NCI-H748 treated with DMSO at 0.1 percent for 48 hours (cell line): ENCODE results near the gene NEURL1.
"Not testable (repeated sequence)": the region's sequence is repeated elsewhere in the genome, so short reads cannot be mapped to it uniquely, and the experiment has no call there.

ENCODE experiments used
- DNase-seq: peaks from one replicate; lab custom pipeline; 2025; lab: John Stamatoyannopoulos, UW

Gene NEURL1

DNA sequence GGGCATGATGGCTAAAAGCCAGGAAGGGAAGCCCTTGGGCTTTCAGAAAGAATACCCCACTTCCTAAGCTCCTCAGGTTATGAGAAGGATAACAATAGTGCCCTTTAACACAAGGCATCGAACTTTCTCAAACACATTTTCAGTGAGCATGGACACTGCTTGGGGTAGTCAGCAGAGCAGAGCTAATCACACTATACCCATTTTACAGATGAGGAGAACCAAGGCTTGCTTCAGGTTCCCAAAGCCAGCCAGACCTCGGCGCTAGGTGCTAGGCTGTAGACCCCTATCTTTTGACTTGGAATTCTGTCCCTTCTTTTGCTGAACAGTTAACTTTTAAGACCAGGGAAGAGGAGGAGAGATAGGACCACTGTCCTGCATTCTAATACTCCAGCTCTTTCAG is 1.8 kb downstream of the NEURL1 start:
- no peak for DNase-seq

DNA sequence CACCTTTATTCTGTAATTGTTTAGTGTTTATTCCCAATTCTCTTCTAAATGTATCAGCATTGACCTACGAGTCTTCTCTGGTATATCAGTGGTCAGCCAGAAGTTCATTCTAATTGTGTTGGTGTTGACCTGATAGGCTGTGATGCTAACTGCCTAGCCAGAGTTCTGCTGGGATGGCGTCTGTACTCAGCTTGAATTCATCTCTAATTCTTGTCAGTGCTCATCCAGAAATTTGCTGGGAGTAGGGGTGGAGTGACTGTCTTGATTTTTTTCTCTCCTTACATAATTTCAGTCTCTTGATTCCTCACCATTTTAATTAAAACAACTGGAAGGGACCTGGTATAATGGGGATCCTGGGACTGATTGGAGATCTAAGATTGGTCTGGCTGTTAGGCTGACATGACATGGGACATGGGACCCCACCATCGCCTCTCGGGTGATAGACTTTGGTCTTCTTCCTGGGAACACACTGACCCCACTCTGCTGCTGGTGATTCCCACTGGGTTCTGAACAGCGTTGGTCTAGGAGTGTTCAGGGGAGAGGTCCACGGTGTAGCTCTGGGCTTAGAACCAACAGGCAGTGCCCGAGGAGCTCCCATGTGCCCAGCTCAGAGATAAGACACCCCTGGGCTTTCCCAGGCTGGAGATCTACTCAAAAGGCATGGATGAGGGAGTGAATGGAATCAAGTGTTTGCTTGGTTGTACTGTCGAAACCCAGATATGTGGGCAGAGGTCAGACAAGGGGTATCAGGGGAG is 3.8 kb downstream of the NEURL1 start:
- DNase-seq, result no peak

DNA sequence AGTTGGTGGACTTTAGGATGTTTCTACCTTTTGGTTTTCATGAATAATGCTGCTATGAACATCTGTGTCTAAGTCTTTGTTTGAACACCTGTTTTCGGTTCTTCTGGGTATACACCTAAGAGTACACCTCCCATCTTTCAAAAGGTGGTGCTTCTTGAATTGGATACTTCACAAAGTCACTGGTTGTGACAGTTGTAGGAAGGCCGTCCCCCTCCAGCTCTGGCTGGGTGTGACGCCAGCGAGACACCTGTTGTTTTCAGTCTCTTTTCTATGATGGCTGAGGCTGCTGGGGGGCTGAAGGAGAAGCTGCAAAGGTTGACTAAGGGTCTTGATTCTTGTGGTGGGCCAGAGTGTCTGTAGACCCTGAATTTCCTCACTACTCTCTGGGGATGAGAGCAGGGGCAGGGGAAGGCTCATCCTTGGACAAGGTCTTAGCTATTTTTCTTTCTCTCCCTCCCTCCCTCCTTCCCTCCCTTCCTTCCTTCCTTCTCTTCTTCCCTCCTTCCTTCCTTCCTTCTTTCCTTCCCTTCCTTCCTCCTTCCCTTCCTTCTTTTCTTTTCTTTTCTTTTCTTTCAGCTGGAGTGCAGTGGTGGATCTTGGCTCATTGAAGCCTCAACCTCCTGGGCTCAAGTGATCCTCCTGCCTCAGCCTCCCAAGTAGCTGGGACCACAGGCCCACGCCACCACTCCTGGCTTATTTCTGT is 5.6 kb downstream of the NEURL1 start:
- no peak for DNase-seq

DNA sequence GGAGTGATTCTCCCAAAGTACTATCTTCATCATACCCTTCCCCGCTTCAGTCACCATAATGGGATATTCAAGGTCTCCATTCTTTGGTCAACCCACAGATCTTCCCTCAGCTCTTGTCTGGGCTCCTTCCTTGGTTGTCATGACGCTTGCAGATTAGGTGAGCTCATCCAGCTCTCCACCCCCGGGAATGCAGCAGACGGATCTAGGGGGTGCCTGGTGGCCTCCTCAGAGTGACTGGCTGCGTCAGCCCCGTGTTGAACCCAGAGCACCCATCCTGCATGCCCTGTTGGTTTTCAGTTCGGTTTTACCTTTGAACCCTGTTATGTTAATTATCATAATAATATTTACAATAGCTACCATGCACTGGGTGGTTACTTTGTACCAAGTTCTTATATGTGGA is 6.4 kb downstream of the NEURL1 start:
- DNase-seq, result no peak

DNA sequence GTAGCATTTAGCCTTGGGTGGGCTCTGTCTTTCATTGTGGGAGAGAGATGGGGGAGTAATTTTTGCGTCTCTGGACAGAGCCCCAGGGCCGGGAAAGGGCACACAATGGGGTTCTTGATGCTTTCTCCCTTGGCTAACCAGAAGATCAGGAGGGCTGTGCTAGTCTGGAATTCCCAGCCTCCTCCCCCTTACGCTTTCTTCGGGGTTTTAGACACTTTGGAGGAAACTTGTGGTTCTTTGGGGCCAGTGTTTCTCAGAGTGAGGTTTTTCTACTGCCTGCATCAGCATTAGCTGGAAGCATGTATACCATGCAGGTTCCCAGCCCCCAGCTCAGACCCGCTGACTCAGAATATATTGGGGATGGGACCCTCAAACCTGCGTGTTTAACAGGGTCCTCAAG is 7.0 kb downstream of the NEURL1 start:
- DNase-seq, result no peak

DNA sequence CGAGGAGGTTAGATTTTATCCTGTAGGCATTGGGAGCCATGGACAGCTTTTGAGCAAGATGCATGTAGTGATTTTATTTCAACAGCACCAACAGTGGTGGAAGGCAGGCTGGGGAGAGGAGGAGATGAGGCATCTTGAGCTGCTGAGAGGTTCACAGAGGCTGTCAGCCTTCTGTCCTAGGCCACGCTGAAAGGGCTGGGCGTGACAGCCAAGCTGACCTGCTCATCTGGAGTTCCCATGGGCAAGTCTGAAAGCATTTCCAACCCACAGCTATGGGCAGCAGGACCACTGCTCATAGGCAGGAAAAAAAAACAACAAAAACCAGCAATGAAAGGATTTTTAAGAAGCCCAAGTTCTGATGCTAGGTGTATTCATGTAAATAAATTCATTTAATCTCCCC is 7.7 kb downstream of the NEURL1 start:
- no peak for DNase-seq

DNA sequence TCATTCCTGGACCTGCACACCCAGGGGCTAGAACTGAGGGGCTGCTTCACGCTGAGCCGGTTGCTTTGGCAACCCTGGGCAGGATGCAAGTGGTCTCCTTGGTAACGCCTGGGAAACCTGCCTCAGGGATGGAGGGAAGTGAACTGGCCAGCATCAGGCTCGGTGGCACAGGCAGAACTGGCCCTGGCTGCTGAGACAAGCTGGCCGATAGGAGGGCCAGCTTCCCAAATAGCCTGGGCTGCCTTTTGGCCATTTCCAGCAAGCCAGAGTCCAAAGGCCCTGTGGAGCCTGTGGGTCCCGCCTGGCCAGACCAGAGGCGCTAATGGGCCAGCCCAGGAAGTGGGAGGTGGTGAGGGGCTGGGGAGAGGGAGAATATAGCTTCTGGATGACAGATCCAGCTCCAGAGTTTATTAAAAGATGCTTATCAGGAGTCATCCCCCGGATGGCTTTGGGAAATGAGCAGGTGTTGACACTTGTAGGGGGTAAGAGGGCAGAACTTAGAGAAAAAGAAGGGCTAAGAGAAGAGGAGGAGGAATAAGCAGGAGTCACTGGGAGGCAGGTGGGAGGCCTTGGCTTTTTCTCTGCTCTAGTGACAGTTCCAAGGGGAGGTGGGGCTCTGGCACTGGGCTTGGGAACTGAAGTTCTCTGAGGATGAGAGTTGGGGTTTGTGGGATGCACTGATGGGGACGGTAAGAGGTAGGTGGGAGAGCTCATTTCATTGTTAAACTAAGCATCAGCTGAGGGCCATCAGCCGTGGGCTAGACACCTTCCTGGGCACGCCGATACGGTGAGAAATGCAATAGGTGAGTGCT is 9.6 kb downstream of the NEURL1 start:
- DNase-seq, result no peak

DNA sequence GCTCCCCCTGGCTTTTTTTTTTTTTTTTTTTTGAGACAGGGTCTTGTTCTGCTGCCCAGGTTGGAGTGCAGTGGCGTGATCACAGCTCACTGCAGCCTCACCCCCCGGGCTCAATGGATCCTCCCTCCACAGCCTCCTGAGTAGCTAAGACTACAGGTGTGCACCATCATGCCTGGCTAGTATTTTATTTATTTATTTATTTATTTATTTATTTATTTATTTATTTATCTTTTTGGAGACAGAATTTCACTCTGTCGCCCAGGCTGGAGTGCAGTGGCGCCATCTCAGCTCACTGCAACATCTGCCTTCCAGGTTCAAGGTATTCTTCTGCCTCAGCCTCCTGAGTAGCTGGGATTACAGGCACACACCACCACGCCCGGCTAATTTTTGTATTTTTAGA is 10.3 kb downstream of the NEURL1 start:
- not testable (repeated sequence) for DNase-seq

DNA sequence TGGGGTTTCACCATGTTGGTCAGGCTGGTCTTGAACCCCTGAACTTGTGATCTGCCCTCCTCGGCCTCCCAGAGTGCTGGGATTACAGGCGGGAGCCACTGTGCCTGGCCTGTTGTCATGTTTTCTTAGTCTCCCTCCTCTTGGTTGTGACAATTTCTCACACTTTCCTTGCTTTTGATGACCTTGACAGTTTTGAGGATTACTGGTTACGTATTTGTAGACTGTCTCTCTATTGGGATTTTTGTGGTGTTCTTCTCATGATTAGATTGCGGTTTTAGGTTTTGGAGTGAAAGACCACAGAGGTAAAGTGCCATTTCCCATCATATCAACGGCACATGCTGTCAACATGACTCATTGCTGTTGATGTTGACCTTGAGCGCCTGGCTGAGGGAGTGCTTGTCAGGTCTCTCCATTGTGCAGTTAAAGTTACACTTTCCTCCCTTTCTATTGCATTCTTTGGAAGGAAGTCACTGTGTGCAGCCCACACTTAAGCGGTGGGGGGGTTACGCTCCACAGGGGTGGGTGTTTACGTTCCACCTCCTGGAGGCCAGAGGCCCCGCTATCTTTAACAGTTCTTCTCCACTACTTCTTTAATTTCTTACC is 10.8 kb downstream of the NEURL1 start:
- DNase-seq, result no peak

DNA sequence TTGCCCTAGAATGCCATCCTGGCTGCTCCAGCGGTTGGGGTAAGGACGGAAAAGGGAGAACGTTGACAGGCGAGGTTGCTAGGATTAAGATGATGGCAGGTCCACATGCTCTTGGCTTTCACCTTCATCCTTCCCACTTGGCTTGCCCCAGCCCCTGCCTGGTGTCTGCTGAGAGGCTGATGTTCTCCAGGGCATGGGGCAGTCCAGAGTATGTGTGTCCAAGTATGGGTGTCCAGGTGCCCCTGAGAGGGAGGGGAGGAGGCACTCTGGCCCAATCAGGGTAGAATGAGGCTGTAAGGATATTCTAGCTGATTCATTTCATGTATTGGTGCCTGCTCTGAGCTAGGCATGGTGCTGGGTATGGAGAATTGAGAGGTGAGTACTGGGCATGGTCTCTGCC is 12.6 kb downstream of the NEURL1 start:
- DNase-seq, result no peak

DNA sequence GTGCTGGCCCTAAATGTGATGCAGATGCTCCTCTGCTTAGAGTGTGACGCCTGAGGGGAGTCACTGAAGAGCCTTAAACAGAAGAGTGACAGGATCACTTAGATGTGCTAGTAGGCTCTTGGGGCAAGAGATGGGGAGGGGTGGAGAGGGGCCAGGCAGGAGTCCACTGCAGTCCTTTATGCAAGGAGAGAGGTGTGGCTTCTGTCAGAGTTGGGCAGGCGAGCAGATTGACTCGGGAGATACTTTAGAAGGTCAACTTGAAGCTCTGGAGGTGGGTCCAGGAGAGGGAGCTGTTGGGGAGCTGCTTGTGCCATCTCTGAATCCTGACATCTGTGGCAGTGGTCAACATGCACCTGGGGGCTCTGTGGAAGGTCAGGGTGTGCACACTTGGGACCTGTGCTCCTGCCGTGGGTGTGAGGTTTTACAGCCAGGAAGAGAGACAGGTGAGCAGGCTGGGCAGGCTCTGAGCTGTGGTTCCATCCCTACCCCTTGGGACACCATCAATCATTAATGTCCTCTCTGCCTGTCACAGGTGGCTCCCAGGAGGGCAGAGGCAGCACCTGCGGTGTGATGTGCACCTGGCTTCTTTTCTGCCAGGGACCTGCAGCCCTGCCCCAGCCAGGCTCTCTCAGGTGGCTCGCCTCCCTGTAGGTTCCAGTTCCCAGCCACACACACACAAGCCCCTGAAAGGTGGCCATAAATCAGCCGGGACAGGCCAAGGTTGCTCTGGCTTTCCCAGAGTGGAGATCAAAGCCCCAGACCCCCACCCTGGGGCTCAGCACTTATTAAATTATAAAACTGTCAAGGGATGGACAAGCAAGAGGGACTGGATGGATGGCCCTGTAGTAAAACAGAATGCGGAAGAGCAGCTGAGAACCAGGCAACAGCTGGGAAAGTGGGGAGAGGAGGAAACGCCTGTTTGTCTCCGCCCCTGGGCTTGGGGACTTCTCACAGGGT is 14.0 kb downstream of the NEURL1 start:
- no peak for DNase-seq

DNA sequence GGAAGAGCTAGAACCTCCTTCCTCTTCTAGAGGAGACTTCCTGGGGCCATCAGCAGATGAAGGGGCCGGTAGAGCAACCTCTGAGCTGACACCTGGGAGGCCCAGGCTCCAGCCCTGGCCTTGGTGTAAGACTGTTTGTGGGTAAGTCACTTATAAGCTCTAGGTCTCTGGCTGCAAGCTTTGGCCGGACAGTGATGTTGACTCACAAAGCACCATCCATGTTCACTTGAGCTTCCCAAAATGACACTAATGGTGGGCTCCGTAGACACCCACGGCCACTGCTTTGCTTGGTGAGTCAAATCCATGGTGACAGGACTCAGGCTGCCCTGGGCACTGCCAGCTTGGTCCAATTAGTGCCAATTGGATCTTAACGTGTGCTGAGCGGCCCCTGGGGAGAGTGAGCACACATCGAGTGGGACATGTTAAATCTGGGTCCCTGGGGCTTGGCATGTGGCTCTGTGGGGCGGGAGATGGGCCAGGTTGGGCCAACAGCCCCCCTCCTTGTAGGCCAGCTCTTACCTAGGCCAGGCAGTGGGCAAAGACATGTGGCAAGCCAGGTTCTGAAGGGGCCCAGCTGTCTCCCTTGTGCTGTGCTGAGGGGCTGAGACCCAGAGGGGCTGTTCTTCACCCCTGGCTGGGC is 16.7 kb downstream of the NEURL1 start:
- DNase-seq, result no peak

DNA sequence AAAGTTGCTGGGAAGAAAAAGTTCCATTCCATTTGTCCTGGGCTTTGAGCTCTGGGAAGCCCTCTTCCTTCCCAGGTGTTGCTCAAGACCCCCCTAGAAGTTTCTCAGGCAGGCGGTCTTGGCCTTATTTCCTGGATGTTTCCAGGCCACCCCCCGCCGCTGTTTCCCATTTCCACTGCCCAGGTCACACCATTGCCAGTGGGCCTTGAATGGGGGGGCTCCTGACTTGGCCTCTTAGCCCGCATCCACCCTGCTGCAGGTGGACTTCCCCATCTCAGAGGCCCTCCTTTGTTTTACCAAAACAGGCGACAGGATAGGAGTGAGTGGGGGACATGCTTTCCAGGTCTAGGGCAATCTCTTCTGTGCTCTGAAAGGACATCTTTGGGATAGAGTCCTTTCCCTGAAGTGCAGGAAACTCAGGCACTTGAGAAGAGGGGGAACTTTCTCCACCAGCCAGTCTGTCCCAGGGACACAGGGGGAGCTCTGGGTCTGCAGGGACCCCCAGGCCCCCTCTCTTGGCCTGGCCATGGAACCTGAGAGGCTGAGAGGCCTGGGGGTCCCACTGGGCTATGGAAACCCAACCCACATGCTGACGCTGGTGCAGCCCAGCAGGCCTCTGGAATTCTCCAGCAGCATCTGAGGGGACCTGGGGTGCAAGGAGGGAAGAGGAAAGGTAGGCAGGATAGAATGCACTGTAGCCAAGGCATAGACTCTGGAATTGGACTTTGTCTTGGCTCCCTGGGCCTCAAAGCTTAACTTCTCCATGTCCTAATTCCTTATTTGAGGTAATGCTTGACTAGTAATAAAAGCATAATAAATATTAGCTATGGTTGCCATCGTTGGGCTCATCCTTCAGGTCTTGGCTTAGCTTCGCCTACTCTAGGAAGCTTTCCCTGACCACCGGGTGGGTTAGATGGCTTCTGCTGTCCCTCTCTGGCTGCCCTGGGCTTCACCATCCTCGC is 17.6 kb downstream of the NEURL1 start:
- DNase-seq, result no peak

DNA sequence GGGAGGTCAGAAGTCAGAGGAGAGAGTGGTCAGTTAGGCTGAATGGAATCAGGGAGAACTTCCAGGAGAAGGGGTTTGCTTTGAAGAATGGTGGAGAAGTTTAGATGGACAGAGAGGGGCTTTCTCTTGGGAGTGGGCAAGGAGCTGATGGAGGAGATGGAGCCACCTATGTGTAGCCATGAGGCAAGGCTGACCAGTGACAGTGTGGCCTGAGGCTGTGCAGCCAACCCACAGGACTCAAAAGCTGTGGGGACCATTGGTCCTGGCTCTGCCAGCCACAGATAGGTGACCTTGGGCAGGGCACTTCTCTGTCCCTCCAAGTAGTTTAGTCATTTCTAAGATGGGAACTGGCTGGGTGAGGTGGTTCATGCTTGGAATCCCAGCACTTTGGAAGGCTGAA is 18.7 kb downstream of the NEURL1 start:
- DNase-seq, result no peak

DNA sequence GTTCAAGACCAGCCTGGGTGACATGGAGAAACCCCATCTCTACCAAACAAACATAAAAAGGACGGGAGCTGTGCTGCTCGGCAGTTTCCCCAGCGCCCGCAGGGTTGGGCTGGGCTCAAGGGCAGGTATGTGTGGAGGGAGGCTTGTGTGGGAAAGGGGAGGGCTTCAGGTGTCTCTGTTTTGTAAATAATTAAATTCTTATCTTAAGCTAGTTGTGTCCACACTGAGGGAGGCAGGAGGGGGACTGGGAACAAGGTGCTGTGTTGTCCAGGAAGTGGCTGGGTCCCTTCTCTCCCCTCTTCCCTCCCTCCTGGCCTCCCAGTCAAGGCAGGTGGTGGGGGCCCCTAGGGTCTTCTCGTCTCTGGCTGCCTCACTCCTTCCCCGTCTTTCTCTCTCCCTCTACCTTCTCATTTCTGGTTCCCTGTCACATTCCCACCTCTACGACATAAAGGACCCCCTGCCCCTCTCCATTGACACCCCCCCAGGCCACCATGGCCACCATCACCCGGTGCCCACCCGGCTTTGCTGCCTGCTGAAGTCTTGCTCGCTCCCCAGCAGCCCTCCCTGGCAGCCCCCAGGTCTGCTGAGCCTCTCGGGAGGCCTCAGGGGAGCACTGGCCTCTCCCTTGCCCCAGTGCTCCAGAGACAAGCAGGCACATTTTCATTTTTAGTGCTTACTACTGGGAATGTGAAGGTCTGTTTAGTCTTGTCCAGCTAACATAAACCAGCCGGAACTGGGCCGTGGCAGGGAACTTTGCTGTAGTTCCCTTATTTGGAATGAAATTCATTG is 19.3 kb downstream of the NEURL1 start:
- no peak for DNase-seq

DNA sequence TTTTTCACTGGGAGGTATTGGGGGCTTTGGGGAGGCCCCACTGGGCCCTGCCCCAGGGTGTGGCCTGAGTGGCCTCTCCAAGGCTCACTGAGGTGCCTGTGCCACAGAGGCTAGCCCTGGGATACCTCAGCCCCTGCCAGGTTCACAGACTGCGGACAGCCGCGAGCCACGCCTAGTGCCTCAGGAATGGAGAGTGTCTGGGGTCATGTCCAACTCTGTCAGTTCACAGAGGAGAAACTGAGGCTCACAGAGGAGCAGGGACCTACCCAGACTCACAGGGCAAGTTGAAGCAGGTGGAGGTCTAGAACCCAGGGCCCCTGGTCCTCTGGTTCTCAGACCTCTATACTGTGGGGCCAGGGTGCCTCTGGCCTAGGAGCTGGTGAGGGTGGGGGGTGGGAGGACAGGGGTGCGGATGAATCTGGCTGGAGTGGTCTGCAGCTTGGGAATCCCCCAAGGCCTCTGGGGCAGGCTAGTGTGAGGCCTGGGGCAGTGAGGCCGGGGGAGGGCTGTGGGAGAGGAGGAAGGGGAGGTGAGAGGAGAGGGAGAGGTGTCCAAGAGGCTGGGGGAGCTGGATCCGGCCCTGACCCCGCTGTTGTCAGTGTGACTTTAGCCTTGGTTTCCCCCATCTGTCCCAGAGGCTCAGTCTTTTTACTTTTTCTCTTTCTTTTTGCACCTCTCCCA is 20.0 kb downstream of the NEURL1 start:
- no peak for DNase-seq

DNA sequence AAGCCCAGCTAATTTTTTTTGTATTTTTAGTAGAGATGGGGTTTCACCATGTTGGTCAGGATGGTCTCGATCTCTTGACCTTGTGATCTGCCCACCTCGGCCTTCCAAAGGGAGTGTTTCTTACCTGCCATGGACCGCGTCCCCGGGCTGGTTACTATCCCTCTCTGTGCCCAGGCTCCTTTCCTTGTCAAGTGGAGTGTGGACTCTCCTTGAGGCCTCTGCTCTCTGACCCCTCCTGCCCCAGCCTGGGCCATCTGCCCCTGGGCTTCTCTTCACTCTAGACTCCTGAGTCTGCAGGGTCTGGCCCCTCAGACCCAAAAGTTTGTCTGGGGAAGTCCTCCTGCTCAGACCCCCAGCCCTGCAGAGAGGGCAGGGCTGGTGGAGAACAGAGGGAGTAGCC is 20.7 kb downstream of the NEURL1 start:
- no peak for DNase-seq
